ENCODE results near the gene ARFGEF3. TPM values are rescaled to one million over a fixed set of nuclear protein-coding genes. Genes with fewer than 3 reads are reported as not detected.
A peak's percentile ranks its signal among the peaks of the same experiment; 100 is the strongest.

ARFGEF3 gene
- total RNA-seq, 1 experiment from 2014 or later, result 0.71 TPM

GRCh38 chr6:138307816-138308730 is 146.3 kb downstream of the ARFGEF3 start:
- H3K9me3 ChIP-seq (ENCODE audit: low read depth, low read length, poor library complexity, severe bottlenecking), result no peaks in the 10 kb centered on the region
- no peaks in the 10 kb centered on the region for H3K27me3 ChIP-seq (replicated peaks; ENCODE audit: insufficient read depth, low read depth, low read length, poor library complexity)
- POLR2A ChIA-PET (ENCODE audit: low non-redundant PET), result no interaction called here
- no peak overlapping the region for H3K27ac ChIP-seq (ENCODE audit: low read depth, low read length, poor library complexity, severe bottlenecking)
- CTCF ChIA-PET, result interaction anchor here (0.7 to 0.8 kb wide), 2 partner anchors 38 to 95 kb away, joined by 4 read pairs; no protein-coding TSS in a partner anchor
- TF ChIP-seq EZH2 (IDR thresholded peaks at IDR 0.05; ENCODE audit: borderline replicate concordance, low read depth, low read length, poor library complexity, severe bottlenecking) (no peak), CTCF (conservative IDR thresholded peaks at IDR 0.05; ENCODE audit: low read depth, low read length) (peak; percentile 39; the same call in 1 of the 2 replicates)
- intact Hi-C loops (cut with micrococcal nuclease; ENCODE audit: unreplicated experiment), result no loop called here
- peak; percentile 71 for DNase-seq (ENCODE audit: low spot score)
- H3K4me1 ChIP-seq (ENCODE audit: insufficient read depth, low read length, poor library complexity, severe bottlenecking), result no peaks in the 10 kb centered on the region
- H3K4me3 ChIP-seq (ENCODE audit: low read depth, low read length, poor library complexity, severe bottlenecking), result no peak overlapping the region
- BruUV-seq (replicated peaks), result no TSS peak
- no peaks in the 10 kb centered on the region for H3K36me3 ChIP-seq (ENCODE audit: insufficient read depth, low read length, poor library complexity, severe bottlenecking)

GRCh38 chr6:138308731-138309110 is 147.0 kb downstream of the ARFGEF3 start:
- Histone ChIP-seq H3K27me3 (replicated peaks; ENCODE audit: insufficient read depth, low read depth, low read length, poor library complexity) (no peaks in the 10 kb centered on the region), H3K9me3 (ENCODE audit: low read depth, low read length, poor library complexity, severe bottlenecking) (no peaks in the 10 kb centered on the region), H3K27ac (ENCODE audit: low read depth, low read length, poor library complexity, severe bottlenecking) (no peak overlapping the region), H3K36me3 (ENCODE audit: insufficient read depth, low read length, poor library complexity, severe bottlenecking) (no peaks in the 10 kb centered on the region), H3K4me3 (ENCODE audit: low read depth, low read length, poor library complexity, severe bottlenecking) (no peak overlapping the region), H3K4me1 (ENCODE audit: insufficient read depth, low read length, poor library complexity, severe bottlenecking) (no peaks in the 10 kb centered on the region)
- BruUV-seq (replicated peaks), result no TSS peak
- ChIA-PET CTCF (interaction anchor here (0.8 kb wide), 1 partner anchor 37 kb away, joined by 4 read pairs; no protein-coding TSS in a partner anchor), POLR2A (ENCODE audit: low non-redundant PET) (no interaction called here)
- DNase-seq (ENCODE audit: low spot score), result no peak
- TF ChIP-seq EZH2 (IDR thresholded peaks at IDR 0.05; ENCODE audit: borderline replicate concordance, low read depth, low read length, poor library complexity, severe bottlenecking), result no peak
- intact Hi-C loops (cut with micrococcal nuclease; ENCODE audit: unreplicated experiment), result no loop called here

GRCh38 chr6:138309695-138310094 is 148.0 kb downstream of the ARFGEF3 start:
- no peak for DNase-seq (ENCODE audit: low spot score)
- no peaks in the 10 kb centered on the region for H3K36me3 ChIP-seq (ENCODE audit: insufficient read depth, low read length, poor library complexity, severe bottlenecking)
- intact Hi-C loops (cut with micrococcal nuclease; ENCODE audit: unreplicated experiment), result no loop called here
- no peaks in the 10 kb centered on the region for H3K9me3 ChIP-seq (ENCODE audit: low read depth, low read length, poor library complexity, severe bottlenecking)
- POLR2A ChIA-PET (ENCODE audit: low non-redundant PET), result no interaction called here
- H3K27ac ChIP-seq (ENCODE audit: low read depth, low read length, poor library complexity, severe bottlenecking), result no peak overlapping the region
- TF ChIP-seq CTCF (conservative IDR thresholded peaks at IDR 0.05; ENCODE audit: low read depth, low read length) (no peak), EZH2 (IDR thresholded peaks at IDR 0.05; ENCODE audit: borderline replicate concordance, low read depth, low read length, poor library complexity, severe bottlenecking) (no peak)
- no peaks in the 10 kb centered on the region for H3K4me1 ChIP-seq (ENCODE audit: insufficient read depth, low read length, poor library complexity, severe bottlenecking)
- H3K27me3 ChIP-seq (replicated peaks; ENCODE audit: insufficient read depth, low read depth, low read length, poor library complexity), result no peaks in the 10 kb centered on the region
- CTCF ChIA-PET, result no interaction called here
- no peak overlapping the region for H3K4me3 ChIP-seq (ENCODE audit: low read depth, low read length, poor library complexity, severe bottlenecking)
- BruUV-seq (replicated peaks), result no TSS peak

Measured in A673 (cell line).